Right lobe of liver (tissue), 4 donors: Measurements from ENCODE around the gene FUCA1.

Source experiments
- POLR2A ChIP-seq: fragments of 450-650 bp; IDR thresholded peaks from one replicate; pipeline ENCODE4 v1.6.1; 2017; ENCODE audit warnings: antibody characterized with exemption, mild to moderate bottlenecking
- TF ChIP-seq, protein P1 (sequence below), 4 donors: fragments of 200-600 bp in 3 of 4; fragments of 450-650 bp in 1 of 4; IDR thresholded peaks; one replicate each; pipeline versions ENCODE4 v1.5.1 to v1.8.0; 2016 to 2022; ENCODE audit warnings: antibody characterized with exemption in 4 of 4, mild to moderate bottlenecking in 2 of 4
- donor health status: DM: no; HTN: no; CAD: no.
- donor health status: DM: no; HTN: no; CAD: no.
- donor health status: DM: no; HTN: yes; CAD: no.

DNA sequence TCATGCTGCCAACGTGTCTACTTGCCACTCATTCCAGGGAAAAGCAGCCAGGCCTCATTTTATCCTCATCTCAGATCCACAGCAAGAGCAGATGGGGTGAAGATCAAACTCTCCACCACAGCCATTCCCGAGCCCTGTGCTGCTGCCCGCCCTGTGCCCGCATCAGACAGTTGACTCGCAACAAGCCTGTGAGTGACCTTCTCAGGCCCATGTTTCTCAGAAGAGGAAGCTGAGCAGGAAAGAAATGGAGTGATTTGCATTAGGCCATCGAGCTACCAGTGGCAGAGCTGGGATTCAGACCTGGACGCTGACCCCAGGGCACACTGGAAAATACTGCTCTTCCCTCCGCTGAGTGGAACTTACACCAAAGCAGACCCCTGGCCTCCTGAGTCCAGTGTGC is 43.8 kb upstream of the FUCA1 start:
- TF ChIP-seq, protein P1, sequence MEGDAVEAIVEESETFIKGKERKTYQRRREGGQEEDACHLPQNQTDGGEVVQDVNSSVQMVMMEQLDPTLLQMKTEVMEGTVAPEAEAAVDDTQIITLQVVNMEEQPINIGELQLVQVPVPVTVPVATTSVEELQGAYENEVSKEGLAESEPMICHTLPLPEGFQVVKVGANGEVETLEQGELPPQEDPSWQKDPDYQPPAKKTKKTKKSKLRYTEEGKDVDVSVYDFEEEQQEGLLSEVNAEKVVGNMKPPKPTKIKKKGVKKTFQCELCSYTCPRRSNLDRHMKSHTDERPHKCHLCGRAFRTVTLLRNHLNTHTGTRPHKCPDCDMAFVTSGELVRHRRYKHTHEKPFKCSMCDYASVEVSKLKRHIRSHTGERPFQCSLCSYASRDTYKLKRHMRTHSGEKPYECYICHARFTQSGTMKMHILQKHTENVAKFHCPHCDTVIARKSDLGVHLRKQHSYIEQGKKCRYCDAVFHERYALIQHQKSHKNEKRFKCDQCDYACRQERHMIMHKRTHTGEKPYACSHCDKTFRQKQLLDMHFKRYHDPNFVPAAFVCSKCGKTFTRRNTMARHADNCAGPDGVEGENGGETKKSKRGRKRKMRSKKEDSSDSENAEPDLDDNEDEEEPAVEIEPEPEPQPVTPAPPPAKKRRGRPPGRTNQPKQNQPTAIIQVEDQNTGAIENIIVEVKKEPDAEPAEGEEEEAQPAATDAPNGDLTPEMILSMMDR (IDR thresholded peaks at IDR 0.05) = no peak
- no peak for TF ChIP-seq POLR2A
